Renal cortical epithelial cell (primary cell): ENCODE results near the gene FAM3A. TPM values are rescaled to one million over a fixed set of nuclear protein-coding genes. Genes with fewer than 3 reads are reported as not detected.

Experiments used
- DNase-seq: peaks from one replicate; pipeline ENCODE4 v3.0.0-alpha.2; 2011; ENCODE audit warnings: low read depth
- total RNA-seq: library from RNA; depleted of rRNA; stranded (reverse); fragments of >200 nt; gene quantifications from 2 replicates; pipeline ENCODE4 v1.2.3, GENCODE V29; 2014

Gene FAM3A
- total RNA-seq, 1 donor from 2014 or later: 42.0 TPM

DNA sequence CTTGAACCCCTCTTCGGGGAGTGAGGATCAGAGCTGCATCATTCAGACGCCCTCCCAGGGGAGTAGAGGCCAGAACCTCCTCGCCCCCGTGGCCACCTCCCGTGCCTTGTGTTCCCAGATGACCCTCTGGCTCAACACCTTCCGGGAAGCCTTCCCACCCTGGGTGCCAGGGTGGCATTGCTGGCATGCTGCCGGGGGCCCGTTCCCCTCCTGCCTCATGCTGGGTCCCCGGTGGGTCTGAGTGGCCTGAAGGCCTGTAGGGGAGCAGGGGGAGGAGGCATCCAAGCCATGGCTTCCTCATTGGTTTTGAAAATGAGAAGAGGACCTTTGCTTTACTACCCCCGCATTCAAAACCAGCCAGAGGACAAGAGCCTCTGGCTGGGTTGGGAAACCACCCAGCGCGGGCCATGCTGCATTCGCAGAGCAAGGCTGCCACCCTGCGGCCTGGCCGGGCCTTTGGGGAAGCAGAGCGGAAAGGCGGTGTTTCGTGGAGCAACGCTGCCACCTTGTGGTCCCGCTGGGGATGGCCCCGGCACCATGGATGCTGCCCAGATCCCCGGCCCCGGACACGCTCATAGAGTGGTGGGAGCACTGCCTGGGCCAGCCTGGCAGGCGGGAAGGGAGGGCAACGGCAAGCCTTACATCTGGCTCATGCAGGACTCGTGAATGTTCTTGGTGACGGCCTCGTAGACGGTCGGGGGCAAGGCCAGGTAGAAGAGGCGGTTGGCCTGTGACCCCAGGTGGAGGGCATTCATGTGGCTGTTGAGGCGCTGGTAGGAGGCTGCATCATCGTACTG is 18.7 kb upstream of the FAM3A start:
- DNase-seq: peak; percentile 51

DNA sequence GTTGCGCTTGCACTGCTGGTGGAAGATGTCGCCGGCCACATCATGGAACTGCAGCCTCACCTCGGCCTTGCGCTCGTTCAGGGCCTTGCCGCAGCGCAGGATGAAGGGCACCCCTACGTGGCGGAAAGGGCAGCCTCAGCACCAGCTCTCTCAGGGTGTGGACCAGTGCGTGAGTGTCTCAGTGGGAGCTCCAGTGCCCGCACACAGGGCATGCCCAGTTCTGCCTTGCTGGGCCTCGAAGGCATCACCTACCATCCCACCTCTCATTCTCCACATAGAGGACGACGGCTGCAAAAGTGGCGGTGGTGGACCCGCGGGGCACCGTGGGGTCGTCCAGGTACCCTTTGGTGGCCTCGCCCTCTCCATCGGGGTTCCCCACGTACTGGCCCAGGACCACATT is 16.7 kb upstream of the FAM3A start:
- no peak for DNase-seq

DNA sequence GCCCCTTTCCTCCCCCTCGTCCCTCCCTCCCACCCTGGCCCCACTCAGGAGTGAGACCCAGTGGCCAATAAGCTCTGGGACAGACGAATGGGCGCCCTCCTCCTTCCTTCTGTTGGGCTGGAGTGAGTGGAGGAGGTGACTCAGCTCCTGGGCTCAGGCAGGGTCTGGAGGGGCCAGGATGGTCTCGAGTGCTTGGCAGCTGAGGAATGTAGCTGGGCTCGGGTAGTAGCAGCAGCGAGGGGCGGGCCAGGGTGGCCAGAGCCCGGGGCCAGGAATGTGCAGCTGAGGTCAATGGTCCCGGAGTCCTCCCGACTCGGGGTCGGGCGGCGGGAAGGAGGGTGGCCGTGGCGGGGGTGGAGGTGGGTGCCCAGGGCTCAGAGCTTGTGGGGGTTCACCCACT is 15.6 kb upstream of the FAM3A start:
- peak; percentile 65 for DNase-seq

DNA sequence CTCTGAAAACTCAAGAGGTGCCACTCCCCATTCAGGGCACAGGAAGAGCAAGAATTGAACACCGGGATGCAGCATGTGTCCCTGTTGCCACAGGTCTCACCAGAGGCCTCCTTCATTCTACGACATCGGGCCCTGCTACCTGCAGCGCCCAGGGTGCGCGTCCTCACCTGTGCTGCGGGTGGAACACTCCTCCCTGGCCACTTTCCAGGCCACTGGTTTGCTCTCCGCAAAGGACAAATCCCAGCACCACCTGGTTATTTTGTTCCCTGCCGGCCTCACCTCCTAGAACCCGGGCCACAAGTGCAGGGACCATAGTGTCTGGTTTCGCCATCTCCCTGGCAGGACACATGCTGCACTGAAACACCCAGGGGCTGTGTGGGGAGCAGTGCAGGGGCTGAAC is 14.3 kb upstream of the FAM3A start:
- DNase-seq: no peak

DNA sequence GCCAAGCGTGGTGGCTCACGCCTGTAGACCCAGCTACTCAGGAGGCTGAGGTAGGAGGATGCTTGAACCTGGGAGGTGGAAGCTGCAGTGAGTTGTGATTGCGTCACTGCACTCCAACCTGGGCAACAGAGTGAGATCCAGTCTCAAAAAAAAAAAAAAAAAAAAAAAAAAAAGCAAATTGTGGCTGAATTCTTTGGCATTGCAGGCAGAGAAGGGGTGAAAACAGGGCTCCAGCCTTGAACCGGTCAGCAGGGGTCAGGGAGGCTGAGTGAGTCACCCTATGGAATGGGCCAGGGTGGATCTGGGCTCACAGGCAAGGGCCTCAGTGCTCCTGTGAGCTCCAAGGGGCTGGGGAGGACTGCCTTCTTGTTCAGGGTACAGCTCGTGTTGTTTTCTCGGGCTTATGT is 13.2 kb upstream of the FAM3A start:
- DNase-seq: peak; percentile 27

DNA sequence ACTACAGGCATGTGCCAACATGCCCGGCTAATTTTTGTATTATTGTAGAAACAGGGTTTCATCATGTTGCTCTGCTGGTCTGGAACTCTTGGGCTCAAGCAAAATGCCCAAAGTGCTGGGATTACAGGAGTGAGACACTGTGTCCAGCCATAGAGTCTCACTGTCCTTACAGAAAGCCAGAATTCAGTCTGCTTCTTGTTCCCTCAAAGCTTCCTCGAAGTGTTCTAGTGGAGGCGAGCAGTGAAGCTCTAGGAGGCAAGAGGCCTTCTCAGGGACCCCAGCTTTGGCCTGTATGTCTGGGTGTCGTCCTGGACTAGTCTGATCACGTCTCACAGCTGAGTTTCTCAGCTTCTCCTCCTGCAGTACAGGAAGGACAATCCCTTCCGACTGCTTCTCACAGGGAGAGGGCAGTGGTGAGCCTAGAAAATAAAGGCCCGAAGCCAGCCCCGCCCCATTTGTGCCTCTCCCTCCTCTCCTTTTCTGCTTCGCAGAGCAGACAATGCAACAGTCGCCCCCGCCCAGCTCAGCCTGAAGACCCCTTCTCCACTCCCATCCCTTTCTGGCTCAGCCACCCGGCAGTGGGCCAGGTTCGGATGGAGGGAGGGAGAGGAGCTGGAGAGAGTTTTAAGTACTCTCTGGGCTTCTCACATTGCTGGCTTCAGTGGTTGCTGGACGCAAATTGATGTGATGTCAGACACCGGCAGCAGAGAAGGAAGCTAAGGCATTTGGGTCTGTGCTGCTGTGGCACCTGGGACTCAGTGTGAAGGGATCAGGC is 11.1 kb upstream of the FAM3A start:
- DNase-seq: peak; percentile 68

DNA sequence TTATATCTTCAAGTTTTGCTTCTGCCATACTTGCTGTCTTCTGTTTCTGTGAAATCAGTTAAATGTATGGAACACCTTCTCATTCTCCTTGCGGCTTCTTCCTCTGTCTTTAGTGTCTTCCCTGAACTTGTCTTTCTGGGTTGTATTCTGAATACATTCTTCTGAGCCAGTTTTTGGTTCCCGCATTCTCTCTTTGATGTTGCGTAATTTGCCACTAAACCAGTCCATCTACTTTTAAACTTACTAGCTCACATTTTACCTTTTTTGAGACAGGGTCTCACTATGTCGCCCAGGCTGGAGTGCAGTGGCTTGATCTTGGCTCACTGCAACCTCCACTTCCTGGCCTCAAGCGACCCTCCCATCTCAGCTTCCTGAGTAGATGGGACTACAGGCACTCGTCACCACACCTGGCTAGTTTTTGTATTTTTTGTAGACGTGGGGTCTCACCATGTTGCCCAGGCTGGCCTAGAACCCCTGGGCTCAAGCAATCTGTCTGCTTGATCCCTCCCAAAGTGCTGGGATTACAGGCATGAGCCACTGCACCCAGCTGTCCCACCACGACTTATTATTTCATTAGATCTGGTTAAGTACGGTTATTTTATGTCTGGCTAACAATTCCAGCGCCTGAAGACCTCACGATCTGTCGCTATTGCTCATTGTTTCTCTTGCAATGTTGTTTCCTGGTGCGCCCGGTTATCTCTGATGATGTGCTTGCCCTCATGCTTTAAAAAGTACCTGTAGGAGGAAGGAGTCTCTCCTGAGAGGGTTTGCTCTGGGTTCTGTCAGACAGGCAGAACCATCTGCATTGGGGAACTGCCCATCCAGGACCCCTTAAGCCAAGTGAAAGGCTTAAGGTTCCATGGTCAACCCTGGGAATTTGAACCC is 9.8 kb upstream of the FAM3A start:
- DNase-seq: no peak

DNA sequence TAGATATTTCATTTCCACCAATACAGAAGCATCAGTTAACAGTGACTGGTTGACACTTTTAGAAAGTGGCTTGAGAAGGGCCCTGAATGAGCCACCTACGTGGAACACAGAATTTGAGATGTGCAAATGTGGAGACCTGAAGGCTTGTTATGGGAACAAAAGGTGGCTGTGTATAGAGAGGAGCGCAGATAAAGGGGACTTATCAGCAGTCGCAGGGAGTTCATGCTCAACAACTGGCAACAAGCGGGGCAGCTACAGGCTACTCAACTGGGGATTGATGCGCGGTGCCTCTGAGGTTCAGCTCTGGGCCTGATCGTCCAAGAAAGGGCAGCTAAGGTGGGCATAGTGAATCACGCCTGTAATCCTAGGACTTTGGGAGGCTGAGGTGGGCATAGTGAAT is 3.4 kb upstream of the FAM3A start:
- no peak for DNase-seq

DNA sequence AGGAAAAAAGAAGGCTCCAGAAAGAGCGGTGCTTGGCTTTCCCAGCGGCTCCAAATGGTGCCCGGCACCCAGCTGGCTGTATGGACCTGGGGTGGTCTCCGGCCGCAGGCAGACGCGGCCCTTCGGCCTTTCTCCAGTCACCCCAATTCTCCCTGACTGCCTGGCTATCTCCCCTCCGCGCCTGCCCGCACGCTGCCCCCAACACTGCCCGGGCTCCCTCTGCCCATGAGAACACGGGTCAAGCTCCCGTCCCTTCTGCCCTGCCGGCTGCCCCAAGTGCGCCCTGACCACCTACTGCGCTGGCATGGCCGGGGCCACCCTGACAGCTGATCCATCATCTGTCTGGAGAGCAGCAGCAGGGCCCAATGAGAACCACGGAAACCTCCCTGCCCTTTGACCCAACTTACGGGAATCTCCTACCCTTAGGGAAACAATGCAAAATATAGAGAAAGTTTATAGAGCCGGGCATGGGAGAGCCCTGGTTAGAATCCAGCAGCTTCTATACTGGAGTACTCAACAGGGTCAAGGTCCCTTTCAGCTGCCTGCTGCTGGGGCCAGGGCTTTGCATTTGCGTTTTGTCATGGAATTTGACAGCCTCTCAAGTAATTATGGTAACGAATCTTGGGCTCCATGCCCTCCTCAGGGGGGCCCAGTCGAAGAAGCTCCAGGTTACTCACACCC is 1.2 kb upstream of the FAM3A start:
- DNase-seq: no peak

DNA sequence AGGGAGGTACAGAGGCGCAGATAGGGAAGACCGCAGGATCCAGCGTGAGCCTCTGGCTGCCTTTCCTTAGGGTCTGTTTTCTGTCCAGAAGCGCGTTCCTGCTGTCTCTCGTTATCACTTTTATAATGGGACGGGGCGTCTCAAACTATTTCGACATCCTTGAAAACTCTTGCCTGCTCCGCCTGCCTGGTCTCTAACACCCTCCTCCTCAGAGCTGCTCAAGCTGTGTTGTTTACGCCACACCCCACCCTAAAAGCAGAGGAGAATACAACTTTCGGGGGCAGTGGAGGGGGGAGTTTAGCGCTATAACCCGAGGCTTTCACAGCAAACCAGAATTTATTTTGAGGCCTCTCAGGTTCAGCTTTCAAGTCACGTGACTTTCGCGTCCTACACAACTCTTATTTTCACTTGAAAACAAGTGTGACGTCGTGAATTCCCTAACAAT is 646 bp upstream of the FAM3A start:
- DNase-seq: peak; percentile 63

DNA sequence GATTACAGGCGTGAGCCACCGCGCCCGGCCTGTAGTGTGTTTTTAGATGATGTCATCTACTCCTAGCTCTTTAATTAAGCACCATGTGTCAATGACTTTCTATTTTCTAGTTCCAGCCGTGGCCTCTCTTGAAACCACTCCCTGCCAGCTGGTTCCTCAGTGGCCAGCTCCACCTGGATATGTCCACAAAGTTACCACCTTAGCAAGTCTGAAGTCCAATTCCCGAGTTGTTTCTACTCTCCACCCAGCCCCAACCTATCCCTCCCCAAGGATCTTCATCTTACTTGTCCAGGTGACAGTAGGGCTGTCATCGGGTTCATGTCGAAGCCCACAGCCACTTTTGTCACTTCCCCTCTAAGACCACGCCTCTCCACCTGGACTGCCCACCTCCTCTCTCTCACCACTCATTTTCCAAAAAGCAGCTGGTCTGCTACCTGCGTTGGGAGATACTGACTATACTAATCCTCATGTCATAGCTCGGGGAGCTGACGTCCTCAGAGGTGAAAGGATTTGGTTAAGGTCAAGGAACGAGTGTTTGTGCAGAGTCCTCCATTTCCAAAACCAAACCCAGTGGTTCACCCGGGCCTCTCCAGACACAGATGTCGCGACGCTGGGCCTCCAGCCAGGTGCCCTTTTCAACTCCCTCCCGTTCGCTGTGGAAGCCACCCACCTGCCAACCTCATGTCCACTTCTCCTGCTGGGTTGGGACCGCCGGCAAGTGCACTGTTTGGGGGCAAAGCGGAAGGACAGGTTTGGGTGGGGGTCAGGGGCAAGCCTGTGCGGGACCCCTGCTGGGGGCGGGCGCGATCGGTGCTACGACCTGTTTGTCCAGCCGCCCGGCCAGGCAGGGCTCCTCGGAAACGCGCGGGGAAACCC is 704 bp downstream of the FAM3A start:
- no peak for DNase-seq

DNA sequence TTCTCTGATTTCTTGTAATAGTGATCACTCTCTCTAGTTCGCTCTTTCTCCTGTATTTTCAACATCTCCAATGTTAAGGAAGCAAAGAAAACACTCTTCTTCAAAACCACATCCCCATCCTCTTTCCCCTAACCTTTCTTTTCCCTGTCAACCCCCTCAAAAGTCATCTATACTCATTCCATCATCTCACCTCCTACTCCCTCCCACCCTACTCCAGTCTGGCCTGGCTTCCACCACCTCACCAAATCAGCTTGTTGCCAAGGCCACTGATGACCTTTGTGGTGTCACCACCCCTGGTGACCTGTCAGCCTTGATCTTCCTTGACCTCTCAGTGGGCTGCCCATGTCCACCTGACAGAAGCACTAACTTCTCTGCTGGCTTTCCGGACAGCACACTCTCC is 2.3 kb downstream of the FAM3A start:
- no peak for DNase-seq

DNA sequence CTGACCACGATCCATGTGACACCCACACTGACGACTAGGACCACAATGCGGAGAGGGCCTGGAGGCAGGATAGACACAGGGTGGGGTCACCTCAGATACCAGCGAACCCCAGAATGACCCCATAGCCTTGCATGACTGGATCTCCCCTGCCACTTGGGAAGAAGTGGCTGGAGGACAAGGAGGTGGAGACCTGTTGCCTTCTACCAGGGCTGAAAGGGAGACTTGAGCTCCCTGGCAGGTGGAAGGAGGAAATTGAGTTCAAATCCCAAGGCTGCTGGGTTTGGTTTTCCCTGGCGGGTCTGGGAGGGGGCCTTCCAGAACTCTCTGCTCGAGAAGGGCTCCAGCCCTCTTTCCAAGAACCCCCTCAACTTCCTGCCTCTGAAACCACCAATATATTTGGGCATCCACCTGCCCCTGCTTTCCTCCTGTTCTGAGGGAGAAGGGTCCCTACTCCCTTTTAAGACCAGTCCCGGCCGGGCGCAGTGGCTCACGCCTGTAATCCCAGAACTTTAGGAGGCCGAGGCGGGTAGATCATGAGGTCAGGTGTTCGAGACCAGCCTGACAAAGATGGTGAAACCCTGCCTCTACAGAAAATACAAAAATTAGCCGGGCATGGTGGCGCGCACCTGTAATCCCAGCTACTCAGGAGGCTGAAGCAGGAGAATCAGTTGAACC is 3.0 kb downstream of the FAM3A start:
- DNase-seq: no peak

DNA sequence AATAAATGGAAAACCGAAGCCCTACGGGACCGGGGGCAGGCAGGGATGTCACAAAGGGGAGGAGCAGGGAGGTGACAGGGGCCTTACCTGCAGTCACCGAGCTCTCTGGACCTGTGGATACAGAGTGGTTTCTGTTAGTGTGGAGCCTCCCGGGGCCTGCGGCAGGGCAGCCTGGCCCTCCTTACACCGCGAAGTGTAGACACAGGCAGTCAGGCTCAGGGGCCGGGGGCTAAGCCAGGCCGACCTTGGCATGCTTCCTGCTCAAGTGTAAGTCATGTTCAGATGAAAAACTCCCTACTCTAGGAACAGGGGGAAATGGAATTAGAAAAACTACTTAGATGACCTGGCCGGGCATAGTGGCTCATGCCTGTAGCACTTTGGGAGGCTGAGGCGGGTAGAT is 4.3 kb downstream of the FAM3A start:
- DNase-seq: no peak

DNA sequence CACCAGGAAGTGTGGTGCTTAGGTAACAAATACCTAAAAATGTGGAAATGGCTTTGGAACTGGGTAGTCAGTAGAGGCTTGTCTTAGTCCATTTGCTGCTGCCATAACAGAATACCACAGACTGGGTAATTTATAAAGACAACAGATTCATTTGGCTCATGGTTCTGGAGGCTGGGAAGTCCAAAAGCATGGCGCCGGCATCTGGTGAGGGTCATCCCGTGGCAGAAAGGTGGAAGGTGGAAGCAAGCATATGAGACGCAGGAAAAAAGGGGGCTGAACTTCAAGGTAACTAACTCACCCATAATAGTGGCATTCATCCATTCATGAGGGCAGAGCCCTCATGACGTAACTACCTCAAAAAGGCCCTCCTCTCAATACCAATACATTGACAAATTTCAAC is 6.6 kb downstream of the FAM3A start:
- DNase-seq: no peak

DNA sequence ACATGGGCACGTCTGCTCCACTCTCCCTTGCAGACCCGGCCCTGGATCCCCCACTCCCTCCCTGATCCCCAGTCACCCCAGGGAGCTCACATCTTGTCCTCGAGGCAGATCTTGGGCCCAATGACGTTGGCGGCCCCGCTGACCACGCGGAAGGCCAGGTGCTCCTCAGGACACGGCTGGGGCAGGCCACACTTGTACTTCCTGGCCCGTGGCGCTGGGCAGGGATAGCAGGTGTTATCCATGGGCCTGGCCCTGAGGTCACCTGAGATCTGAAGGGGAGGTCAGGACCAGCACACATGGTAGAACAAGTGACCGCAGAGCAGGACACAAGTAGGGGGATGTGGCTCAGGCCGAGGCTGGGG is 7.7 kb downstream of the FAM3A start:
- no peak for DNase-seq

DNA sequence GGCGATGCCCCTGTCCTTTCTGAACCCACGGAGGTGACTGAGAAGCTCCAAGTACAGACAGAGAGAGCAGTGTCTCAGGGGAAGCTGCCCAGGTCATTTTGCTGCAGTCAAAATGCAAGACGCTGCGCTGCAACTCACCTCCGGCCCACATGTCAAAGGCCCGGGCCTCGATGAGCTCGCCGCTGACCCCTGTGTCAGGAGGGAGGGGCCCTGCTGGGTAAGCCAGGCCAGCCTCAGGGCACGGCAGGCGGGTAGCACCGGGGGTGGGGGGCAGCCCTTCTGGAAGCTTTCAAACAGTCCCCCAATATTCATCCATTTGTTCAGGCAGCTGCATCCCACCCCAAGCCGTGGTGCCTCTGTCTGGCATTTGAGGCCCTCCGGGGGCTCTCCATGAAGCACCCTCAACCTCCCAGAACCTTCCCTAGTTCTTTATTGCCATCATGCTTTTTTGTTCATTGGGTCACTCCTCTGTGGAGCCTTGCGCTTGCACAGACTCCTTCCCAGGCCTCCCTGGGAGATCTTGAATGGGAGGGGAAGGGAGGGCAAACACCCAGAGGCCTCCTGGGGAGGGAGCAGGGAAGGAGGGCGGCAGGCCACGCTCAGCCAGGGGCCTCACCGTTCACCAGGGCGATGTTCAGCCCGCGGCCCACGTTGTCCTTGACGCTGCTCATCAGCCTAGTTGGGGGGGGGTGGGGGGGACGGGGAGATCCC is 8.2 kb downstream of the FAM3A start:
- DNase-seq: no peak

DNA sequence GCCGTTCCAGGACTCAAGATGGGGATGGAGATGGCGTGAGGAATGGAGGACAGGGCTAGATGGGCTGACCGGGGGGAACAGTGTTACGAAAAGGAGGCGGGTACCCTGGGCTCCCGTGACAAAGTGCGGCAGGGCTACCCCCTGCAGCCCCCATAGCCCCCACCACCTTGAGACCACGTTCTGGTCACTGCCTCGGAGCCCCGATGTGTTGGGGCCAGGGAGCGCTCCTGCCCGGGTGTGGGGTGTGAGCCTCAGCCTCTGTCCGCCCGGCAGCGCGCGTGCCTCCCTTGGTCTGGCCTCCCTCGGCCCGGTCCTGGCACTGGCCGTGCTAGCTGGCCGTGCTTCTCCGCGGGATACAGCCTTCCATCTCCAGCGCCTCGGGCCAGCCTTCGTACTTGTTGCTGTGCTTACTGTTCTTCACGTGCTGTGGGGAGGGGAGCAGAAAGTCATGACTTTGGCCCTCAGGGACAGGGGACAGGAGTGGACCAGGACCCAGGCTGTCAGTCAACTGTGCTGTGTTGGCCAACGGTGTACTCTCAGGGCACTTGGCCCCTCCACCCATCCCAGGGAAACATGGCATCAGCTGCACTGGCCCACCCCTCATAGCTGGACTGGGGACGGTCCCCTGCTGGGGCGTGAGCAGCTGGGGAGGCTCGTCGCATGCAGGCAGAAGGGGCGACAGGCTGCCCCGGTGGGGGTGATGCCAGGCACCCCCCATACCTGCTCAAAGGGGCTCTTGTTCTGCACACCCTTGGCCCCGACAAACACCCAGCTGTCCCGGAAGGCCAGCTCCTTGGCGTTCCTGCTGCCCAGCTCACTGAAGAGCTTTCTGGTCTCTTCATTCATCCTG is 9.3 kb downstream of the FAM3A start:
- no peak for DNase-seq

DNA sequence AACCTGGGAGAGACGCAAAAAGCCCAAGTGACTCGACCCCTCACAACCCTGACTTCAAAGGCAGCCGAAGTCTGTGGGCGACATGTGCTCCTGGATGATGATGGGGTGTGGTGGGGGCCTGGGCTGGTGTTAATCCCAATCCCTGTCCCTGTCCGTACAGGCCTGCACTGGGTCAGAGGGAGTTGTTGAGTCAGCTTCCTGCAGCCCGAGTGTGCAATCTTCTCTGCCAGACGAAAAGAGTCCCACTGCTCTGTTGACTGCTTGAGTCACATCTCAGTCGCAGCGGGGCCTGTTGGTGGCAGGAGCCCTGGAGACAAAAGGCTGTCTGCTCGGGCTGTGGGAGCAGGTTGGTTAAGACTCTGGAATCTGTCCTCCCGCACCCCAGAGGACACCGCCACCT is 10.3 kb downstream of the FAM3A start:
- DNase-seq: no peak
